LNCaP clone FGC (cell line): ENCODE results near the gene CDH20.

Experiments
- DNase-seq: peaks from one replicate; pipeline ENCODE4 v3.0.0-alpha.2; 2011; ENCODE audit warnings: low read depth
- H3K4me3 ChIP-seq: 2 replicates; pipeline ENCODE4 v1.5.1; 2011; ENCODE audit warnings: mild to moderate bottlenecking, low read depth, low read length, control low read depth
- CTCF ChIP-seq: IDR thresholded peaks from 2 replicates; pipeline ENCODE4 v1.5.1; 2012; ENCODE audit warnings: mild to moderate bottlenecking; ENCODE audit not compliant: control insufficient read depth, insufficient read depth; ENCODE audit errors: extremely low read depth

CDH20 gene

GRCh38 chr18:61333271-61333745 lies at the start of gene CDH20:
TSS of gene CDH20 (plus strand) at chr18:61333430.
- no peak for TF ChIP-seq CTCF
- no peak for DNase-seq
- no peak within 1 kb of the TSS for H3K4me3 ChIP-seq

- DNase-seq = no peak
- TF ChIP-seq CTCF = no peak
- H3K4me3 ChIP-seq = no peak overlapping the region
Measured at GRCh38 chr18:61284039-61284438, 49.2 kb upstream of the CDH20 start.

- no peak for TF ChIP-seq CTCF
- H3K4me3 ChIP-seq = no peak overlapping the region
- no peak for DNase-seq
Measured at GRCh38 chr18:61285777-61286176, 47.5 kb upstream of the CDH20 start.

GRCh38 chr18:61286867-61287266 lies 46.4 kb upstream of the CDH20 start:
- no peak overlapping the region for H3K4me3 ChIP-seq
- no peak for TF ChIP-seq CTCF
- no peak for DNase-seq

DNA sequence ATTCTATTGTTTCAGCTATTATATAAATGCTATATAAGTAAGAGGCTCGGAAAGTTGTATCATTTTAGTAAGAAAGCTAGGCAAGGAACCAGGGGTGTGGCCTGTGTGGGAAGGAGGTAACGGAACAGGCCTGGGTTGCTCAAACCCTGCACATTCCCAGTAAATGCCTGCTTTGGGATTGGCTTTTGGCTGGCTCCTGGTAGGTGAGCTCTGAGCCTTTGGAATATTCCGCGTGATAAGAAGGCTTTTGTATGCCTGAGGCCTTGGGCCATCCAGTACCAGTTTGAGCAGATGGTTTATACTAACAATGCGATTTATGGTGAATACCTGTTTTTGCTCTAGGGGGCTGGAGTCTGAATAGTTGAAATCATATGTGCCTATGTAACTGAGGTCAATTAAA lies 42.6 kb upstream of the CDH20 start:
- TF ChIP-seq CTCF = no peak
- no peak for DNase-seq
- H3K4me3 ChIP-seq = no peak overlapping the region

DNA sequence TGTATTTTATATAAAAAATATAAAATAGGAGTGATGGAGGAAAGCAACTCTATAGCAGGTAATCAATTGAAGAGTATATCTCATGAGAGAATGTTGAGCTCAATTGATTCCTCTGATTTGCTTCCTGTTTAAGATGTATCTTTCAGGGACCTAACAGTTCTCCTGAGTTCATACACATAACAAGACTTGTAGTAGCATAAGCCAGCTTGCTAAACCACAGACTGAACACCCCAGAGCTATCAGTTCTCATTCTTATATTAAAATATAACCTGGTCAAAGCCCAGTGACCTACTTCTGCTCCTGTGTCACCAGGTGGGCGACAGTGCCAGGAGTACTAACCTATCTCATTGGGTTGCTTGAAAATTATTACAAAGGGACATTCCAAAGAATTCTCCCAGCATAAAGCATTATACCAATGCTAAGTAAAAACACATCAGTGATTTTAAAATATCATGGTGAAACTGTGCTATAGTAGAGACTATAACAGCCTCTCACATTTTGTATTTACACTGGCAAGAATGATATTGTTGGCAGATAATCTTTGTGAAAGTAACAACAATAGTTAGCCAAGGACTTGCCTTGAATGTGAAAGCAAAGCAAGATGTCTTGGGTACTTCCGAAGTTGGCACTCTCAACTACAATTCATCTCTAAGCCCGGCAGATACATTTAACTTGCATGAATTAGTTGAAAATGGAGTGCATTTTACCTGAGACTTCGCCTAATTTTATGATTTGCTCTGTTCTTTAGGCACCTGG lies 40.8 kb upstream of the CDH20 start:
- TF ChIP-seq CTCF = no peak
- H3K4me3 ChIP-seq = no peak overlapping the region
- no peak for DNase-seq

- no peak overlapping the region for H3K4me3 ChIP-seq
- no peak for DNase-seq
- TF ChIP-seq CTCF = no peak
Measured at GRCh38 chr18:61295153-61295552, 38.1 kb upstream of the CDH20 start.
